GM18498 (cell line): Measurements from ENCODE around the gene DRAM2.
"Not testable (repeated sequence)": the region's sequence is repeated elsewhere in the genome, so short reads cannot be mapped to it uniquely, and the experiment has no call there.

Source experiments
- ATAC-seq: cut with Tn5 transposase; IDR thresholded peaks from one replicate; pipeline ENCODE4 v1.9.1; 2021; ENCODE audit warnings: mild to moderate bottlenecking, moderate library complexity; ENCODE audit not compliant: unreplicated experiment

DRAM2 gene

DNA sequence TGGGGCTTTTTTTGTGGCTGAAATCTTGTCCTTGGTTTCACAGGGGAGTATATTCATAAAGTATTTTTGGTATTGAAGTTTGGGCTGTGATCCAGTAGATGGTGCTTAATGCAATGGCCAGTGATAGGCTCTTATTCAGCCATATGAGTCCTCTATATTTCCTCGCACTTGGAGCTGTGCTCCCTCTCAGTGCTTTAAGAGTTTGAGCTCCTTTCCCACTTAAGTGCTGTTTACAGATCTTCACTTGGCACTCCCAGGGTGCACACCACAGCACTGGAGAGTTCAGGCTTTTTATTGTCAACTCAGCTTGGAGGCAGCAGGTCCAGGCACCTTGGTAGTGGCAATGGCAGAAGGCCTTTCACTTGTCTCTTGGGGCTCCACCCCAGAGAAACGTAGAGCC lies 54.9 kb downstream of the DRAM2 start:
- no peak for ATAC-seq

DNA sequence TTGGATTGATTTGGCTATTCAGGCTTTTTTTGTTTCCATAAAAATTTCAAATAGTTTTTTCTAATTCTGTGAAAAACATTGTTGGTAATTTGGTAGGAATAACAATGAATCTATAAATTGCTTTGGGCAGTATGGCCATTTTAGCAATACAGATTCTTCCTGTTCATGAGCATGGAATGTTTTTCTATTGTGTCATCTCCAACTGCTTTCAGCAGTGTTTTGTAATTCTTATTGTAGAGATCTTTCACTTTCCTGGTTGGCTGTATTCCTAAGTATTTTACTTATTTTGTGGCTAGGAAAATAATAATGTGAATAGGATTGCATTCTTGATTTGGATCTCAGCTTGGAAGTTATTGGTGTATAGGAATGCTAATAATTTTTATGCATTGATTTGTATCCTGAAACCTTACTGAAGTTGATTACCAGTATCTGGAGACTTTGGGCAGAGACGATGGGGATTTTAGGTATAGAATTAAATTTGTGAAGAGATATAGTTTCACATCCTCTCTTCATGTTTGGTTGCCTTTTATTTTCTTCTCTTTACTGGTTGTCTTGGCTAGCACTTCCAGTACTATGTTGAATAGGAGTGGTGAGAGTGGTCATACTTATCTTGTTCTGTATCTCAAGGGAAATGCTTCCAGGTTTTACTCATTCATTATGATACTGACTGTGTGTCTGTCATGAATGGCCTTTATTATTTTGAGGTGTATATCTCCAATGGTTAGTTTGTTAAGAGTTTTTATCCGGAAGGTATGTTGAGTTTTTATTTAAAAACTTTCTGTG lies 57.3 kb downstream of the DRAM2 start:
- ATAC-seq: no peak

GRCh38 chr1:111079329-111079728 lies 60.6 kb downstream of the DRAM2 start:
- ATAC-seq: not testable (repeated sequence)

DNA sequence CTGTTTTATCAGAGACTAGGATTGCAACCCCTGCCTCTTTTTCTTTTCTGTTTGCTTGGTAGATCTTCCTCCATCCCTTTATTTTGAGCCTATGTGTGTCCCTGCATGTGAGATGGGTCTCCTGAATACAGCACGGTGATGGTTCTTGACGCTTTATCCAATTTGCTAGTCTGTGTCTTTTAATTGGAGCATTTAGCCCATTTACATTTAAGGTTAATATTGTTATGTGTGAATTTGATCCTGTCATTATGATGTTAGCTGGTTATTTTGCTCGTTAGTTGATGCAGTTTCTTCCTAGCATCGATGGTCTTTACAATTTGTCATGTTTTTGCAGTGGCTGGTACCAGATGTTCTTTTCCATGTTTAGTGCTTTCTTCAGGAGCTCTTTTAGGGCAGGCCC lies 62.6 kb downstream of the DRAM2 start:
- not testable (repeated sequence) for ATAC-seq
